DND-41 (cell line): ENCODE data around the gene SH3BP1.

Source experiments
- ATAC-seq: fragments of 200-7000 bp; cut with Tn5 transposase; 3 replicates; pipeline ENCODE4 v1.9.1; 2021; ENCODE audit warnings: low read depth; ENCODE audit not compliant: insufficient read depth
- DNase-seq: peaks from one replicate; pipeline ENCODE4 v3.0.0-alpha.2; 2020
- H2AFZ ChIP-seq: 2 replicates; pipeline ENCODE4 v1.6.0; 2012; ENCODE audit warnings: low read depth, low read length
- H3K27ac ChIP-seq: 2 replicates; pipeline ENCODE4 v1.5.1; 2012; ENCODE audit warnings: low read length, inconsistent platforms
- H3K27me3 ChIP-seq: fragments of 200-600 bp; sonication (generic); 2 replicates; pipeline ENCODE4 v1.6.0; 2012; ENCODE audit warnings: low read length, mild to moderate bottlenecking, inconsistent platforms; ENCODE audit not compliant: insufficient read depth, poor library complexity
- H3K36me3 ChIP-seq: 2 replicates; pipeline ENCODE4 v1.5.1; 2012; ENCODE audit warnings: low read length, inconsistent platforms; ENCODE audit not compliant: insufficient read depth
- H3K4me1 ChIP-seq: 2 replicates; pipeline ENCODE4 v1.5.1; 2012; ENCODE audit warnings: mild to moderate bottlenecking, low read length; ENCODE audit not compliant: insufficient read depth
- H3K4me2 ChIP-seq: 2 replicates; pipeline ENCODE4 v1.6.0; 2012; ENCODE audit warnings: mild to moderate bottlenecking, moderate library complexity, low read length, inconsistent platforms; ENCODE audit not compliant: insufficient read depth
- H3K4me3 ChIP-seq, 2 experiments: fragments of 200-600 bp in 1 of 2; shearing (Covaris generic) in 1 of 2; 2 replicates each; pipeline ENCODE4 v1.5.1; 2012 to 2016; ENCODE audit warnings: inconsistent platforms in 2 of 2, low read length in 2 of 2, mild to moderate bottlenecking in 2 of 2, low read depth in 1 of 2, moderate library complexity in 1 of 2
- H3K79me2 ChIP-seq: 2 replicates; pipeline ENCODE4 v1.6.0; 2012; ENCODE audit warnings: low read length, inconsistent platforms; ENCODE audit not compliant: insufficient read depth
- H3K9ac ChIP-seq: 2 replicates; pipeline ENCODE4 v1.6.0; 2012; ENCODE audit warnings: low read depth, mild to moderate bottlenecking, inconsistent platforms, low read length, moderate library complexity
- H3K9me3 ChIP-seq: 2 replicates; pipeline ENCODE4 v1.5.1; 2012; ENCODE audit warnings: low read length, moderate library complexity, mild to moderate bottlenecking, inconsistent platforms; ENCODE audit not compliant: insufficient read depth, severe bottlenecking
- H4K20me1 ChIP-seq: 2 replicates; pipeline ENCODE4 v1.6.0; 2012; ENCODE audit warnings: low read length; ENCODE audit not compliant: insufficient read depth
- EZH2 ChIP-seq: IDR thresholded peaks from 3 replicates; pipeline ENCODE4 v1.6.1; 2012; ENCODE audit warnings: borderline replicate concordance, low read depth, mild to moderate bottlenecking, moderate library complexity, low read length, inconsistent platforms; ENCODE audit not compliant: severe bottlenecking
- TF ChIP-seq, protein P1 (sequence below): IDR thresholded peaks from 2 replicates; pipeline ENCODE4 v1.5.1; 2012; ENCODE audit warnings: borderline replicate concordance, low read length, moderate library complexity, mild to moderate bottlenecking; ENCODE audit not compliant: poor library complexity, severe bottlenecking; ENCODE audit errors: extremely low read depth

The SH3BP1 gene

DNA sequence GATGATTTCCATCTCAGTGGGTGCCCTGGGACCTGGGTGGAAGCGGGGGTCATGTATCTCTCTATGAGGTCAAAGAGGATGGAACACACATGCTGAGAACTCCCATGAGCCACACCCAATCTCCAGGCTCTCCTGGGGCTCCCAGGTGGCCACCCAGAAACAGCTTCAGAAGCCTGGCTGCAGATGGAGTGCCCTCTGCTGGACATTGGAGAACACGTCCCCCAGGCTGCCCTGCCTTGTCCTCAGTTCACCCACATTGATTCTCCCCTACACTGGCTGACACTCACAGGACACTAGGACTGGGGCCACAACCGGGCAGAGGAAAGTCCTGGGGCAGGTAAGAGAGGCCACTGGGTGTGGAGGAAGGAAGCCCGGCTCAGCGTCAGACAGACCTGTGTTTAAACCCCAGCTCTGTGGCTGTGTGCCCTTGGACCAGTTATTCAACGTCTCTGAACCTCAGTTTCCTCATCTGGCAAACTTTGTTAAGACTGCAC, 42.1 kb downstream of the SH3BP1 start:
- Histone ChIP-seq H2AFZ (0 out of 2 replicates have a peak overlapping the region, but pooled peaks have one; percentile 38), H3K79me2 (peaks cover 6% of the 10 kb centered on the region), H3K9ac (no peak overlapping the region), H3K36me3 (peaks cover 2% of the 10 kb centered on the region; the same call in 1 of the 2 replicates), H3K9me3 (no peaks in the 10 kb centered on the region), H3K4me2 (no peak overlapping the region), H3K4me3 (no peak overlapping the region), H3K27ac (no peak overlapping the region), H3K4me1 (peaks cover 30% of the 10 kb centered on the region), H3K27me3 (no peaks in the 10 kb centered on the region), H4K20me1 (no peaks in the 10 kb centered on the region)
- ATAC-seq = peak; percentile 44
- DNase-seq = peak; percentile 77
- TF ChIP-seq EZH2 = no peak
- TF ChIP-seq, protein P1, sequence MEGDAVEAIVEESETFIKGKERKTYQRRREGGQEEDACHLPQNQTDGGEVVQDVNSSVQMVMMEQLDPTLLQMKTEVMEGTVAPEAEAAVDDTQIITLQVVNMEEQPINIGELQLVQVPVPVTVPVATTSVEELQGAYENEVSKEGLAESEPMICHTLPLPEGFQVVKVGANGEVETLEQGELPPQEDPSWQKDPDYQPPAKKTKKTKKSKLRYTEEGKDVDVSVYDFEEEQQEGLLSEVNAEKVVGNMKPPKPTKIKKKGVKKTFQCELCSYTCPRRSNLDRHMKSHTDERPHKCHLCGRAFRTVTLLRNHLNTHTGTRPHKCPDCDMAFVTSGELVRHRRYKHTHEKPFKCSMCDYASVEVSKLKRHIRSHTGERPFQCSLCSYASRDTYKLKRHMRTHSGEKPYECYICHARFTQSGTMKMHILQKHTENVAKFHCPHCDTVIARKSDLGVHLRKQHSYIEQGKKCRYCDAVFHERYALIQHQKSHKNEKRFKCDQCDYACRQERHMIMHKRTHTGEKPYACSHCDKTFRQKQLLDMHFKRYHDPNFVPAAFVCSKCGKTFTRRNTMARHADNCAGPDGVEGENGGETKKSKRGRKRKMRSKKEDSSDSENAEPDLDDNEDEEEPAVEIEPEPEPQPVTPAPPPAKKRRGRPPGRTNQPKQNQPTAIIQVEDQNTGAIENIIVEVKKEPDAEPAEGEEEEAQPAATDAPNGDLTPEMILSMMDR = peak; percentile 95

DNA sequence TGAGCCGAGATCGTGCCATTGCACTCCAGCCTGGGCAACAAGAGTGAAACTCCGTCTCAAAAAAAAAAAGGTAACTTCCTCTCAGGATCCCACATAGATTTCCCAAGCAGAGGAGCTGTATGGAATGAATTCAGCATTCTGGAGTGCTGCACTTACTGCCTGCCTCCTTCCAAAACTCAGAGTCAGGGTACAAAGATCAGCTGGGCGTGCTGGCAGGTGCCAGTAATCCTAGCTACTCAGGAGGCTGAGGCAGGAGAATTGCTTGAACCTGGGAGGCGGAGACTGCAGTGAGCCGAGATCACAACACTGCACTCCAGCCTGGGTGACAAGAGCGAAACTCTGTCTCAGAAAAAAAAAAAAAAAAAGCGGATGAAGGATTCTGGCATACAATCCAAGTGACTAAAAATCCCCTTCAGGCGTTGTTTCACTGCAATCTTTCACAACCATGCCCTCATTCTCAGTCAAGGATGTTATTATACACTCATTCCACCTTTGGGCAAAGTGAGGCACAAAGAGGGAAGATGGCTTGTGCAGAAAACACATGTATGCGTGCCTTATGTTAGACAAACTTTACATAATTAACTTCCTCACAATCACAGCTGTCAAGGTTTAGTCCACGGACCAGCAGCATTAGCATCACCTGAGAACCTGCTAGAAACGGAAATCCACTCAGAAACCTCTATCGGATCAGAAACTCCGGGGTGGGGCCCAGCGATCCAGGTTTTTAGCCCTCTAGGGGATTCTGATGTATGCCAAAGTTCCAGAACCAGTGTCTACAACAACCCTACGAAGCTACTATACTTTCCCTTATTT, 45.5 kb downstream of the SH3BP1 start:
- Histone ChIP-seq H3K36me3 (peaks cover 28% of the 10 kb centered on the region), H3K9ac (no peak overlapping the region), H3K4me2 (no peak overlapping the region), H3K27me3 (no peaks in the 10 kb centered on the region), H2AFZ (peak overlapping the region; percentile 44), H3K9me3 (no peaks in the 10 kb centered on the region), H3K4me1 (peaks cover 32% of the 10 kb centered on the region), H3K79me2 (peaks cover 31% of the 10 kb centered on the region), H3K27ac (no peak overlapping the region), H4K20me1 (peaks cover 5% of the 10 kb centered on the region; the same call in 1 of the 2 replicates), H3K4me3 (no peak overlapping the region)
- ATAC-seq = no peak
- no peak for DNase-seq
- no peak for TF ChIP-seq EZH2
- TF ChIP-seq, protein P1 = no peak

DNA sequence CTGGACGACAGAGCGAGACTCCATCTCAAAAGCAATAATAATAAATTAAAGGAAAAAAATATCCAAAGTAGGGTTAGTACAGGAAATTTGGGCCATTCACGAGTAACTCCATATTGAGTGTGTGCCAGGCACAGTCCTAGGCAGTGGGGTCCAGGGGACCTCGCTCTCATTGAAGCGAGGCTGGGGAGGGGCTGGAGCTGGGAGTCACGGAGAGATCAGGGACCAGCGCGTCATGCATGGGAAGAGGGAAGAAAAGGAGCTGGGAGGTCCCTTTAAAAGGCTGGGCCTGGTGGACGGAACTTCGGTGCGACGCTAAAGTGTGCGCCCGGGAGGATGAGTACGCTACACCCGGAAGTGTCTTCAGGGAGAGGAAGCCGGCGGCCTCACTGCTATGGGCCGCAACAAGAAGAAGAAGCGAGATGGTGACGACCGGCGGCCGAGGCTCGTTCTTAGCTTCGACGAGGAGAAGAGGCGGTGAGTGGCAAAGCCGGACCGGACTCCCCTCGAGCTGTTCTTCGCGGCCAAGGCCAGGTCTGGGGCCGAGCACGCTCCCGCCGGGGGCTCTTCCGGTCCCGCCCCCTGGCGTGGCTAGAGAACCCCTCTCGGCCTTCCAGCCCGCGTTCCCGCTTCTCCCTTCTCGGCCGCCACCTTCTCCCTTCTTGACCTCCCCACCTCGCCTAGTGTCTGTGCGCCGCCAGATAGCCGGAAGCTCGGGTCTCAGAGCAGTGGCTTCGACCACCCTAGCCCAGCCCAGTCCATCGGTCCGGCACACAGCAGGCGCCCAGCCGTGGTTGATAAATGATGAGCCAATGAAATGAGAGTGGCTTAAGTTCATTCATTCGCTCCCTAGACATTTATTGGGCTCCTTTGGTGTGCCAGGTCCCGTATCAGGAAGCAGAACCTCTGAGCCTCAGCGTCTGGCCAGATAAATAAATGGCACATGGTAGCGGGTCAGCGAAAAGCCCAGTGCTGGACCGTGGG, 46.8 kb downstream of the SH3BP1 start, which contains the start of gene NOL12:
Gene NOL12, plus strand, starts transcription at position 342 of the 981 bp plus-strand sequence. Its CDS starts 50 bp downstream, at position 392.
- peaks cover 31% of the 10 kb centered on the region for H3K79me2 ChIP-seq
- no peak for TF ChIP-seq EZH2
- TF ChIP-seq, protein P1 = no peak
- H3K4me2 ChIP-seq = peak within 1 kb of the TSS; percentile 98
- H4K20me1 ChIP-seq = peaks cover 5% of the 10 kb centered on the region; the same call in 1 of the 2 replicates
- peak within 1 kb of the TSS; percentile 93 for H2AFZ ChIP-seq
- H3K27me3 ChIP-seq = no peaks in the 10 kb centered on the region
- H3K4me3 ChIP-seq = peak within 1 kb of the TSS; percentile 98 to 100
- H3K4me1 ChIP-seq = peaks cover 31% of the 10 kb centered on the region
- H3K36me3 ChIP-seq = peaks cover 40% of the 10 kb centered on the region
- H3K9me3 ChIP-seq = no peaks in the 10 kb centered on the region
- peak; percentile 89 for DNase-seq
- H3K27ac ChIP-seq = peak within 1 kb of the TSS; percentile 95
- ATAC-seq = peak; percentile 92
- H3K9ac ChIP-seq = peak within 1 kb of the TSS; percentile 97
